Choroid plexus epithelial cell (primary cell): ENCODE measurements around the gene SCN3B.

Experiments used
- DNase-seq: peaks from one replicate; pipeline ENCODE4 v3.0.0-alpha.2; 2010; ENCODE audit warnings: low read depth
- H3K4me3 ChIP-seq: 2 replicates; pipeline ENCODE4 v1.5.1; 2011; ENCODE audit warnings: low read depth, mild to moderate bottlenecking, control low read depth, low read length, moderate library complexity
- CTCF ChIP-seq: conservative IDR thresholded peaks from 2 replicates; pipeline ENCODE4 v1.5.1; 2011; ENCODE audit warnings: low read depth, mild to moderate bottlenecking, control low read depth, inconsistent platforms, low read length, moderate library complexity

SCN3B gene

DNA sequence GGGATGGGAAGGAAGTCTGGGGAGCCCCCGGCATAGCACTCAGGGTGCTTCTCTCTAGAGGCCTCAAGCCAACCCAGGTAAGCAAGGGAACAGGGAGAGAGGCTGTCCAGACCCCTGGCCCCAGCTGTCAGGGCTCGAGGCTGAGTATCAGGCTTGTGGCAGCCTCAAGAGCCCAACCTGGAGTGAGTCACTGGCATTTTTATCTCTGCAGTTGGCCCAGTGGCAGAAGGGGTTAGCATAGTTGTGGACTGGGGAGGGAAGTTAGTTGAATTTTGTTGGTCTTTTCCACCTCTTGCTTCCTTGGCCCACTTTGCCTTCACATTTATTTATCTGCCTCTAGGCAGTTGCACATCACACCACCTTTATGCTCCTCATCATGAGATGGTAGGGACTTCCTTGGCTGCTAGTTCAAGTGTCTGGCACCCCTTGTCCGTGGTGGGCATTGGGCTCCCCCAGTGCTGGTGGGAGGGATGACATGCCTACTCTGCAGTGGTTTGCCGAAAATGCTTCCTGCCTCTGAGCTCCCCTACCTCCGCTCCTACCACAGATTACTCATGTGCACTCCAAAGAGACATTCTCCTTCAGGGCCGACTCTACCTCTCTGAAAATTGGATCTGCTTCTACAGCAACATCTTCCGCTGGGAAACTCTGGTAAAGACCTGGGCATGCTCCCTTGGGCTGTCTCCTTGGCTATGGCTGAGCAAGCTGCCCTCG lies 60.1 kb downstream of the SCN3B start:
- no peak overlapping the region for H3K4me3 ChIP-seq
- DNase-seq, result no peak
- TF ChIP-seq CTCF, result no peak

DNA sequence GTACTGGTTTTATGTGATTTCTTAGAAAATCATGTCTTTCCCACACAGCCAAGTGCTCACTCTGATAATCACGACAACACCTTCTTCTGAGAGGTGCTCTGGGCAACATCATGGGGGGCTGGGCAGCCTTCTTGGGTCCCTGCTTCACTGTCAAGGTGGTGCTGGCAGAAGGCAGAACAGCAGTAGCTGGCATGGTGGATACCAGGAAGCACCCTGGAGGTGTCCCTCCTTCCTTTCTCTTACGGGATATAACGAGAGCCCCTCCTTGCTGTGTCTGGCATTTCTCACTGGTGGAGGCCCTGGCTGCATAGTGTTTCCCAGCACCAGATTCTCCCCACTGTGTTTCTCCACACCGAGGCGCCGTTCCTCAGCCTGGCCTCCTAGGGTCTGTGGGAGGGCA lies 60.9 kb downstream of the SCN3B start:
- no peak for TF ChIP-seq CTCF
- DNase-seq, result no peak
- H3K4me3 ChIP-seq, result no peak overlapping the region

DNA sequence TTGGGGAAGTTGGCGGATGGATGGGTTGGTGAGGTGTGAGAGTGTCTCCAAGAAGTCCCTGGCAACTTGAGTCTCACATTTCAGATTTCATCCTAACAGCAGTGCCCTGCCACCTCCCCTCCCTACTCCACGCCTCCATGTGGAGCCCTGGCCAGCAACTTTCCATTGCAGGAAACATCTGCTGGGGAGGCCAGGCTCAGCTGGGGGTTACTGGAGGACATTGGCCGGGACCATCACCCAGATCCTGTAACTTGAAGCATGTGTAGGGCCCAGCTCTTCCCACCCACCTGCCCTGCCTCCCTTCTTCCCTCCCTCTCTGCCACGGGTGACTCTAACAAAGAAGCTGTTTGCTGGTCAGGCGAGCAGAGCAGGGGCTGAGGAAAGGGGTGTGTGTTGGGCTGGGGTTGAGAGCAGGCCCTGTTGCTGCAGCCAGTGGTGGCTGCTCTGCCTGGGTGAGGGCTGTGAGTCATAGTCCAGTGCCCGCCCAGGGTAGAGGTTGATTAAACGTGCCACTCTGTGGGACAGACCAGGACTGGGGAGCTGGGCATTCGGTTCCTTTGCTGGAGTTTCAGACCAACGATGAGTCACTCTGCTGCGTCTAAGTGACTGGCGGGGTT lies 64.0 kb downstream of the SCN3B start:
- peak; percentile 39 for DNase-seq

DNA sequence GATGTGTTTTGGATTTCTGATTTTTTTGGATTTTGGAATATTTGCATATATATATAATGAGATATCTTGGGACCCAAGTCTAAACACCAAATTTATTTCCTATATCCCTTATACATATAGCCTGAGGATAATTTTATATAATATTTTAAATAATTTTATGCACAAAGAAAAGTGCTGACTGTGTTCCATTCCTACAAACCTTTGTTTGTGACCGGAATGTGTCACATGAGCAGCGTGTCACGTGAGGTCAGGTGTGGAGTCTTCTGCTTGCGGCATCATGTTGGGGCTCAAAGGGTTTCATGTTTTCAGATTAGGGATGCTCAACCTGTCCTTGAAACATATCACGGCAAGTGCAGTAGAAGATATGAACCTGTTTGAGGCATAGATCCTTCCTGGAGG lies 65.6 kb downstream of the SCN3B start:
- DNase-seq, result no peak
- H3K4me3 ChIP-seq, result no peak overlapping the region
- no peak for TF ChIP-seq CTCF

More for the DNA sequence above, 64.0 kb downstream of the SCN3B start:
- no peak overlapping the region for H3K4me3 ChIP-seq
- TF ChIP-seq CTCF, result no peak

GRCh38 chr11:123588117-123588863 lies 66.1 kb downstream of the SCN3B start:
- no peak for DNase-seq
- no peak for TF ChIP-seq CTCF
- H3K4me3 ChIP-seq, result no peak overlapping the region

GRCh38 chr11:123587559-123587958 lies 66.9 kb downstream of the SCN3B start:
- H3K4me3 ChIP-seq, result no peak overlapping the region
- no peak for DNase-seq
- TF ChIP-seq CTCF, result no peak
